ELR (cell line): ENCODE measurements around the gene SUPT3H.
"Not testable (repeated sequence)": the region's sequence is repeated elsewhere in the genome, so short reads cannot be mapped to it uniquely, and the experiment has no call there.

ENCODE experiments used
- DNase-seq: peaks from one replicate; pipeline ENCODE4 v3.0.0-alpha.2; 2015; ENCODE audit warnings: low read depth

SUPT3H gene

GRCh38 chr6:45116714-45117410 lies 260.9 kb downstream of the SUPT3H start:
- peak; percentile 83 for DNase-seq

- peak; percentile 41 for DNase-seq
Observed at GRCh38 chr6:45115696-45116095, 262.0 kb downstream of the SUPT3H start.

GRCh38 chr6:45112711-45113110 lies 265.0 kb downstream of the SUPT3H start:
- no peak for DNase-seq

- DNase-seq: no peak
Observed at GRCh38 chr6:45109551-45109950, 268.2 kb downstream of the SUPT3H start.

GRCh38 chr6:45105170-45105820 lies 272.4 kb downstream of the SUPT3H start:
- peak; percentile 70 for DNase-seq

- no peak for DNase-seq
Observed at GRCh38 chr6:45104429-45104828, 273.3 kb downstream of the SUPT3H start.

- DNase-seq: no peak
Observed at GRCh38 chr6:45098256-45098655, 279.5 kb downstream of the SUPT3H start.

GRCh38 chr6:45094831-45095230 lies 282.9 kb downstream of the SUPT3H start:
- DNase-seq: no peak

- no peak for DNase-seq
Observed at GRCh38 chr6:45092135-45092534, 285.6 kb downstream of the SUPT3H start.

- no peak for DNase-seq
Observed at GRCh38 chr6:45086360-45087084, 291.2 kb downstream of the SUPT3H start.

- DNase-seq: peak; percentile 49
Observed at GRCh38 chr6:45084257-45084656, 293.5 kb downstream of the SUPT3H start.

- no peak for DNase-seq
Observed at GRCh38 chr6:45082091-45082490, 295.6 kb downstream of the SUPT3H start.

- no peak for DNase-seq
Observed at GRCh38 chr6:45081634-45082033, 296.1 kb downstream of the SUPT3H start.

- no peak for DNase-seq
Observed at GRCh38 chr6:45078432-45078831, 299.3 kb downstream of the SUPT3H start.

GRCh38 chr6:45076217-45076930 lies 301.4 kb downstream of the SUPT3H start:
- peak; percentile 51 for DNase-seq

GRCh38 chr6:45075246-45075645 lies 302.5 kb downstream of the SUPT3H start:
- peak; percentile 93 for DNase-seq

GRCh38 chr6:45074439-45074838 lies 303.3 kb downstream of the SUPT3H start:
- DNase-seq: no peak

GRCh38 chr6:45073771-45074170 lies 304.0 kb downstream of the SUPT3H start:
- DNase-seq: no peak

GRCh38 chr6:45072673-45073072 lies 305.1 kb downstream of the SUPT3H start:
- no peak for DNase-seq

- DNase-seq: no peak
Observed at GRCh38 chr6:45072016-45072415, 305.7 kb downstream of the SUPT3H start.

- no peak for DNase-seq
Observed at GRCh38 chr6:45069091-45069490, 308.6 kb downstream of the SUPT3H start.

- DNase-seq: not testable (repeated sequence)
Observed at GRCh38 chr6:45067446-45067845, 310.3 kb downstream of the SUPT3H start.
